Uterus (tissue), 2 donors: Measurements from ENCODE around the gene SERPINA1.

Source experiments
- CTCF ChIP-seq, 4 experiments: fragments of 200-600 bp in 2 of 4; fragments of 450-650 bp in 2 of 4; sonication (generic) in 2 of 4; IDR thresholded peaks; one replicate each; pipeline ENCODE4 v1.5.1; 2016 to 2019; ENCODE audit warnings: antibody characterized with exemption in 4 of 4, mild to moderate bottlenecking in 2 of 4, moderate library complexity in 1 of 4
- POLR2A ChIP-seq, 2 donors: fragments of 450-650 bp; IDR thresholded peaks; one replicate each; pipeline ENCODE4 v1.6.1; 2016; ENCODE audit warnings: antibody characterized with exemption in 2 of 2, mild to moderate bottlenecking in 1 of 2, moderate library complexity in 1 of 2

DNA sequence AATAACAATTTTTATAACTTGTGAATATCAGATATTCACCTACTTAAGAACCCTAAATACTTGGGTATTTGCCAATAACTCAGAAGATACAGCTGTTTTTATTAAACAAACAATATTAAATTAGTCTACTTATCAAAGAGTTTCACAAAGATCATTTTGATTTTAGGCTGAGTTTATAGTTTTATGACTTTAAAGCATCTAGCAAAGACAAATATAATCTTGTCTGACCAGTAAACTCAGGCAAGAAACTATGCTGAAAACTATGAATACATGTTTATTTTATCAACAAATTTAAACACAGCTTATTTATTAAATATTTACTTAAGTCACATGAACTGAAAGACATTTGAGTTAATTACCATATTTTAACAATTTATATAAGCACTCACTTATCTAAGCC lies 18.5 kb upstream of the SERPINA1 start:
- TF ChIP-seq CTCF (IDR thresholded peaks at IDR 0.05) (no peak), POLR2A (IDR thresholded peaks at IDR 0.05) (no peak)
